ENCODE measurements around the gene ATP1B1.

- TF ChIP-seq POLR2A (IDR thresholded peaks at IDR 0.05; ENCODE audit: low read length) (no peak), GATA1 (IDR thresholded peaks at IDR 0.05; ENCODE audit: low read depth, low read length) (no peak)
These were observed 38.6 kb downstream of the ATP1B1 start for GRCh38 chr1:169144941-169145626.

All from erythroblast (primary cell).